ENCODE data around the gene UGT1A6.

Gene UGT1A6

GRCh38 chr2:233764761-233765160 is 72.1 kb downstream of the UGT1A6 start:
- DNase-seq (ENCODE audit: low read depth in 2 of 2) = no peak

GRCh38 chr2:233766416-233766815 is 73.7 kb downstream of the UGT1A6 start:
- DNase-seq (ENCODE audit: low read depth in 2 of 2) = no peak

GRCh38 chr2:233768076-233768475 is 75.4 kb downstream of the UGT1A6 start:
- DNase-seq (ENCODE audit: low read depth in 2 of 2) = no peak

GRCh38 chr2:233769260-233769659 is 76.6 kb downstream of the UGT1A6 start:
- no peak for DNase-seq (ENCODE audit: low read depth in 2 of 2)

GRCh38 chr2:233772153-233772552 is 79.5 kb downstream of the UGT1A6 start:
- DNase-seq (ENCODE audit: low read depth in 2 of 2) = no peak

- no peak for DNase-seq (ENCODE audit: low read depth in 2 of 2)
Observed at GRCh38 chr2:233772583-233772982, 79.9 kb downstream of the UGT1A6 start.

- DNase-seq (ENCODE audit: low read depth in 2 of 2) = no peak
Observed at GRCh38 chr2:233773854-233774253, 81.2 kb downstream of the UGT1A6 start.

- DNase-seq (ENCODE audit: low read depth in 2 of 2) = no peak
Observed at GRCh38 chr2:233775414-233775813, 82.7 kb downstream of the UGT1A6 start.

GRCh38 chr2:233778030-233778429 is 85.3 kb downstream of the UGT1A6 start, which contains the start of gene MROH2A:
Gene MROH2A (plus strand): TSS chr2:233778330. CDS start chr2:233779359, 1,029 bp downstream.
- no peak for DNase-seq (ENCODE audit: low read depth in 2 of 2)

- DNase-seq (ENCODE audit: low read depth in 2 of 2) = no peak
Observed at GRCh38 chr2:233779722-233780121, 87.0 kb downstream of the UGT1A6 start.

- DNase-seq (ENCODE audit: low read depth in 2 of 2) = no peak
Observed at GRCh38 chr2:233780771-233781170, 88.1 kb downstream of the UGT1A6 start.

GRCh38 chr2:233789554-233789953 is 96.9 kb downstream of the UGT1A6 start:
- no peak for DNase-seq (ENCODE audit: low read depth in 2 of 2)

- no peak for DNase-seq (ENCODE audit: low read depth in 2 of 2)
Observed at GRCh38 chr2:233791151-233791882, 98.6 kb downstream of the UGT1A6 start.

- no peak for DNase-seq (ENCODE audit: low read depth in 2 of 2)
Observed at GRCh38 chr2:233791883-233792329, 99.2 kb downstream of the UGT1A6 start.

GRCh38 chr2:233792720-233793119 is 100.0 kb downstream of the UGT1A6 start:
- DNase-seq (ENCODE audit: low read depth in 2 of 2) = no peak

- DNase-seq (ENCODE audit: low read depth in 2 of 2) = no peak
Observed at GRCh38 chr2:233793465-233794127, 100.9 kb downstream of the UGT1A6 start.

- no peak for DNase-seq (ENCODE audit: low read depth in 2 of 2)
Observed at GRCh38 chr2:233794128-233794658, 101.5 kb downstream of the UGT1A6 start.

- DNase-seq (ENCODE audit: low read depth in 2 of 2) = no peak
Observed at GRCh38 chr2:233795735-233796171, 103.1 kb downstream of the UGT1A6 start.

GRCh38 chr2:233796254-233796653 is 103.6 kb downstream of the UGT1A6 start:
- DNase-seq (ENCODE audit: low read depth in 2 of 2) = no peak

- no peak for DNase-seq (ENCODE audit: low read depth in 2 of 2)
Observed at GRCh38 chr2:233798335-233799086, 105.8 kb downstream of the UGT1A6 start.

GRCh38 chr2:233799087-233799665 is 106.5 kb downstream of the UGT1A6 start:
- DNase-seq (ENCODE audit: low read depth in 2 of 2) = no peak

GRCh38 chr2:233799716-233800115 is 107.0 kb downstream of the UGT1A6 start:
- DNase-seq (ENCODE audit: low read depth in 2 of 2) = no peak
